ENCODE data around the gene PDZK1IP1.

DNA sequence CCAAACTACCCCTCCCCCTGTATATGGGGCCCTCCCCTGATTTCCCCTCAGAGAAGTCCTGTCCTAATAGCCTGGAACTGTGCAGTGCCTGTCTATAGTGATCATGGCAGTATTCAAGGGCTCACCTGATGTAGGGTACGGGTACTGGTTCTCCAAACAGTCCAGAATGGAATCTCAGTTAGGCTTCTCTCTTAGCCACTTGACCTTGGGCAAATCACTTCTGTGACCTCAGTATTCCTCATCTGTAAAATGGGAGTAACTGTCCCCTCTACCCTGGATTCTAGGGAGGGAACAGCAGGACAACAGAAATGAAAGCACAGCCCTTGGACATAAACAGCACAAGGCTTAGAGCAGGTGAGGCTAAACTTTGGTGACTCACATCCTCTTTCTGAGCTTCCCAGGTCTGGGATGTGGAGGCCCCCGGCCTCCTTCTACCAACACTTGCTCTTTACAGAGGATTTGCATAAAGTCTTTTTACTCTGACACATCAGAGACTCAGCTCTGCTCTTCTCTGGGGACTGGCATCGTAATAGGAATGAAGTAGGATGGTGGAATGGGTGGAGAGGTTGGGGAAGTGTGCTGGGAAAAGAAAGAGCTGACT is 20.0 kb upstream of the PDZK1IP1 start:
- TF ChIP-seq, protein P1, sequence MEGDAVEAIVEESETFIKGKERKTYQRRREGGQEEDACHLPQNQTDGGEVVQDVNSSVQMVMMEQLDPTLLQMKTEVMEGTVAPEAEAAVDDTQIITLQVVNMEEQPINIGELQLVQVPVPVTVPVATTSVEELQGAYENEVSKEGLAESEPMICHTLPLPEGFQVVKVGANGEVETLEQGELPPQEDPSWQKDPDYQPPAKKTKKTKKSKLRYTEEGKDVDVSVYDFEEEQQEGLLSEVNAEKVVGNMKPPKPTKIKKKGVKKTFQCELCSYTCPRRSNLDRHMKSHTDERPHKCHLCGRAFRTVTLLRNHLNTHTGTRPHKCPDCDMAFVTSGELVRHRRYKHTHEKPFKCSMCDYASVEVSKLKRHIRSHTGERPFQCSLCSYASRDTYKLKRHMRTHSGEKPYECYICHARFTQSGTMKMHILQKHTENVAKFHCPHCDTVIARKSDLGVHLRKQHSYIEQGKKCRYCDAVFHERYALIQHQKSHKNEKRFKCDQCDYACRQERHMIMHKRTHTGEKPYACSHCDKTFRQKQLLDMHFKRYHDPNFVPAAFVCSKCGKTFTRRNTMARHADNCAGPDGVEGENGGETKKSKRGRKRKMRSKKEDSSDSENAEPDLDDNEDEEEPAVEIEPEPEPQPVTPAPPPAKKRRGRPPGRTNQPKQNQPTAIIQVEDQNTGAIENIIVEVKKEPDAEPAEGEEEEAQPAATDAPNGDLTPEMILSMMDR (optimal IDR thresholded peaks at IDR 0.05 in 1 of 3, IDR thresholded peaks at IDR 0.05 in 1 of 3, conservative IDR thresholded peaks at IDR 0.05 in 1 of 3; ENCODE audit: extremely low read depth in 1 of 3, insufficient read depth in 2 of 3, low read length in 3 of 3), result no peak
- TF ChIP-seq EZH2 (IDR thresholded peaks at IDR 0.05; ENCODE audit: low read length), result no peak
